HG03175 (cell line): ENCODE measurements around the gene ANKRD29.
A peak's percentile ranks its signal among the peaks of the same experiment; 100 is the strongest.

Source experiments
- ATAC-seq: cut with Tn5 transposase; IDR thresholded peaks from one replicate; pipeline ENCODE4 v1.9.1; 2021; ENCODE audit warnings: mild to moderate bottlenecking, moderate library complexity; ENCODE audit not compliant: unreplicated experiment

The ANKRD29 gene

DNA sequence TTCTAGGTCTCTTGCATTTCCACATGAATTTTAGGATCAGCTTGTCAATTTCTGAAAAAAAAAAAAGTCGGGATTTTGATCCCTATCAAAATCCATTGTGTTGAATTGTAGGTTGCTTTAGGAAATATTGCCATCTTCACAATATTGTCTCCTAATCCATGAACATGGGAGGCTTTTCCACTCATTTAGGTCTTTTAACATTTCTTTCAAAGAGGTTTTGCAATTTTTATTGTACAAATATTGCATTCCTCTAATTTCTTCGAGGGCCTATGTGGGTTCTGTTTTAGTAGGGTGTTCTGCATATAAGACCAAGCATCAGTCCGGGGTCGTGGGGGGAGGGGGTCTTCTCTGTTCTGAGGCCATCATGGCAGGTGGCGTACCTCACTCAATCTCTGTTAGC, 25.8 kb upstream of the ANKRD29 start:
- no peak for ATAC-seq

DNA sequence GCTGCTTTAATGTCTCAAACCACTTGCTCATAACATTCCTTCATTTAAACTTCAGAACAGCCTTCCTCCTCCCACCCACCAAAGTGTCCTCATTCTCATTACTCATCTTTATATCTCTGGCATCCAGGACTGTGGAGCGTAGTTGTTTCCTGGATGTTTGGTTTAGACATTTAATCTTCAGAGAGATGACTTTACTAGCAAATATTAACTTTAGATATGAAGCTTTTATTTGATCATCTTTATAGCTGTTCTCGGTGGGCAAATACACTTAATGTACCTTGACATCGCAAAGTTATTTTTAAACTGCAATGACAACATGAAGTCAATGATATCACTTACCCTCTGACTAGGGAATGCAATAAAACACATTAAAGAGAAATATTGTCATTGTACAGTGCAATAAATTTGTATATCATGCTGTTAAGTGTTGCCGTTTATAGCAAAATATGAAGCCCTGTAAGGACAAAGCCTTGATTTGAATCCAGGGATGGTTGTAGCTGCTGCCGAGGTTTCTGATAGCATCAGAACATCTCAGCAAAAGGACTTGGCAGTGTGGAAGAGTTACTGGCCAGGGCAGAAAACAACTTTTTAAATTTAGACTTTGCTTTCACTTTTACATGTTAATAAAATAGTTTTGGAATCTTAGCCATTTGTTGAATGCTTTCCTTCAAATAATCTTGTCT, 21.9 kb upstream of the ANKRD29 start:
- no peak for ATAC-seq

DNA sequence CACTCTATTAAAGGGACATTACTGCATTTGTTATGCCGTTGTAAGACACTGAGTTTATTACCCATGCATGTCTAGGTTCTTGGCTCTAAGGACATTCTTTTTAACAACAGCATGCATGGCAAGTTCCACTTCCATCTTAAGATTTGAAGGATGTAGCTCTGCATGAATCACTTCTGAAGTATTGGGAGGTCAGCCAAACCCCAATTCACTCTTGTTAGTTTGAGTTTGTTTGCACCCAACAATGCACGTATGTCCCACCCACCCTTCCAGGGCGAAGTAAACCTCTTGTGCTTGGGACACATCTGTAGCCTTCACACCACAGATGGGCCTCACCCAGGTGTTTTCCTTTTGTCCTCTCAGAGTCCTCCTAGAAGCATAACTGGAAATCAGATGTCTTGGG, 21.0 kb upstream of the ANKRD29 start:
- ATAC-seq: no peak

DNA sequence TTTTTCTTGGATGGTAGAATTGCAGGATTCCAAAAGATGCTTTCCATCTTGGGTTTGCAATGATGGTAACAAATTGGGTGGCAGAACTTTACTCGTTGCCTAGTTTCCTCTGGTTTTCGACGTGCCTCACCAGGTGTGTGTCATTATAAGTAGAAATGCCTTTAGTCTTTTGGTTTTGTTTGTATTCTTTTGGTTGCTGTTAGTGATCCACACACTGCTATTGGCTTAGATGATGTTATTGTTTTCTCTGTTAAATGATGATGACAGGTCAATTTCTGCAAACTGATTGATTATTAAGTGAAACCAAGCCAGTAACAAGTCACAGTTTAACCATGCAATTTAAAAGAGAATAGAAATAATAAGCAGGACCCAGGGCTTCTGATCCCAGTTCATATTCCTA, 20.4 kb upstream of the ANKRD29 start:
- ATAC-seq: no peak

DNA sequence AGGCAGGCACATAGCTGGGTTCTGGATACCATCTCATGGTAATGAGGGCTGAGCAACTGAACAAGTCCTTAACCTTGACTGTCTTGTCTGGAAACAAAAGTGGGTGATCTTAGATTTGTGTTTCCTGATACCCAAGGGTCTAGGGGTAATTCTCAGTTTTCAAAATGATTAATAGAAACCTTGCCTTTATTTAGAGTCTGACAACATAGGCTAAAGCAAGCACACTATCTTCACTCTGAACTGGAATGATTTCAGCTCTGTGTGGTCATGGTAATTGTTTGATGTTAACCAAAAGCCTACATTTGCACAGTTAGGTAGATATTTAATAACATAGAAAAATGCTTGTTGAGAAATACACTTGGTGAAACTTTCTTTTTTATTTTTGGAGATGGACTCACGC, 19.8 kb upstream of the ANKRD29 start:
- peak; percentile 44 for ATAC-seq

DNA sequence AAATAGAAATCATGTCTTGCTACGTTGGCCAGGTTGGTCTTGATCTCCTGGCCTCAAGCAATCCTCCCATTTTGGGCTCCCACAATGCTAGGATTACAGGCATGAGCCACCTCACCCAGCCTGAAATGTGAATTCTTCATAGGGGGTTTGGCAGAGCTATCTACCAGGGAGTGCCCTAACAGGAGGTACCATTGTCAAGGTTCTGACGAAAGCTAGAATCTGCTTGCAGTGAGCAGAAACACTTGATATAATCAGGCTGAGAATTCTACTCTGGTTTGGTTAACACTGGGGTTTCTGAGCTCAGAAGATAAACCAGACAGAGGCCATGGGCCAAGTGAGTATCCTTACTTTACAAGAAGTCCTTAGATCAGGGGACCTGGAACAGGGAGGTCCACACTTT, 19.3 kb upstream of the ANKRD29 start:
- ATAC-seq: peak; percentile 5

DNA sequence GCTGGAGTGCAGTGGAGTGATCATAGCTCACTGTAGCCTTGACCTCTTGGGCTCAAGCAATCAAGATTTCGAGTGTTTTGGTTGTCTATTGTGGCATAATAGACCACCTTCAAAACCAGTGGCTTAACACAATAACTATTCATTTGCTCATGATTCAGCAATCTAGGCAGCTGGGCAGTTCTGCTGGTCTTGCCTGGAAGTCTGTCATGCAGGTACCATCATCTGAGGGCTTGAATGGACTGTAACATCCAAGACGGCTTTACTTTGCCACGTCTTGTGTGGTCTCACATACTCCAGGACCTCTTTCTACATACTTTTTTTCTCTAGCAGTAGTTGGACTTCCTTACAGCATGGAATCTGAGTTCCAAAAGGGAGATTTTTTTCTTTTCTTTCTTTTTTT, 13.2 kb upstream of the ANKRD29 start:
- no peak for ATAC-seq

DNA sequence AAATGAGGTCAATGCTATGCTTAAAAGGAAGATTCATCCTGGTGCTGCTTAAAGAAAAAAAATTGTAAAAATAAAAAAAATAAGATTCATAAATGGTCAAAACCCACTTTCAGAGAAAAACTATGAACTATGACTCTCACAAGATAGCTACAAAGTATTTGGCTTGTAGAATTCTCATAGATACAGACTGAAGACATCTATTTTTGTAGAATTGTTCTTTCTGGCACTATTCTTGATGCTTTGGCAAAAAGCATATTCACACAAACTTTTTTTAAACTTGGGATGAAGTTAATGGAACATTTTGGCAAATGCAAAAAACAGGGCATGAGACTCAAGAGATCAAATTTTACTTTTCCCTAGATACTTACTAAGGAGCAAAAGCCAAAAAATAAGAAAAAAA, 12.5 kb upstream of the ANKRD29 start:
- no peak for ATAC-seq

DNA sequence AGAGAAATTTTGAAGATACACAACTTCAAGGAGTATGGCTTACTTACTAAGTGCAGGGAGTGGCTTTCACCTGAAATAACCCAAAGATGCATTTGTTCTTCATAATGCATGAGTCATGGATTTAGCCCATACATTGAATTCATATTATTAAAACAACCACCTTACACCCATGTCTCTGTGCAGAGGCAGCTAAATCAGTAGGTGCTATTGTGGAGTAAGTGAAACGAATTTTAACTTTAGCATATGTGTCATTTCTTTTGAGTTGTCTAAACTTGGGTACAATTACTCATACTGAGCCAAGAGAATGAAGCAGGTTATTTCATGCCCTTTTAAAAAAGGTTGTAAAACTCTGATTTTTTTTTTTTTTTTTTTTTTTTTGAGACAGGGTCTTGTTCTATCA, 11.0 kb upstream of the ANKRD29 start:
- ATAC-seq: no peak

DNA sequence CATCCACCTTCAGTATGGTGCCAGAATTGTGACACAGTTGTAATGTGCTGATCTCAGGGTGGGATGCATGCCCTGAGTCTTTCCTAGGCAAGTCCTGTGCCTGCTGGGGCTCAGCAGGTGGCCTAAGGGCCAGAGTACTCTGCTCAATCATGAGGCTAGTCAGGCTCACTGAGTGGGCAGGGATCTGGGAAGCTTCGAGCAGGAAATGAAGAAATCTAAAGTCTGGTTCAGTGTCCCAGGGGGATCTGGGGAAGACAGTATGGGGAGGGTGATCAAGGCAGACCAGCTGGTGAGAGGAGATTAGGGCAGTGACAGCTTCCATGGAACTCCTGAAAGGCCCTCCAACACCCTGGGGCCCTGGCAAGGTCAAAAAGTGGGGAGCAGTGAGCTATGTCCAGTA, 8.9 kb upstream of the ANKRD29 start:
- no peak for ATAC-seq

DNA sequence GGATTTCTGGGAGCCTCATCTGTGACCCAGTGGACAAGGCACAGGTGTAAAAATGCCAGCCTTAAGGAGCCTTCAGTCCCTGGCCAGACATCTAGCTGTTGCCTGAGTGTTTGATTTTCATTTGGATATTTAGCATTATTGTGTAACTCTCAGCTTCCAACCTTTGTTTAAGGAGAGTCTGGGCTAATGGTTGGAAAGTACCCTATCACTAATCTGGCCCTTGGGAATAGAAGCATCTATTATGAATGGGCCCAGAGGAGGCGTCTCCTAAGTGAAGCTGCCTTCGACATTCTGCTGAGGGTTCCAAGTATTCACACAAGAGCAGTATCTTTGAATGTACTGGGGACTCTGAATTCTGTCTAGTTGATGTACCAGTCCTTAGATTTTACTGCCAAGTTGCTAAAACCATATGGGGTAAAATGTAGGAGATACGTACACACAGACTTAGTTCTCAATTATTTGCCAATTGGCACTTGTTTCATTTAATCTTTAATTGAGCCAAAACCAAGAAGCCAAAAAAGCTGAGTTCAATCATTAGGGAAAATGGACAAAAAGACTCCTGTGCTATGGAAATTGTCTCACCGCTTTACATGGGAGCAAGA, 7.2 kb upstream of the ANKRD29 start:
- ATAC-seq: no peak

DNA sequence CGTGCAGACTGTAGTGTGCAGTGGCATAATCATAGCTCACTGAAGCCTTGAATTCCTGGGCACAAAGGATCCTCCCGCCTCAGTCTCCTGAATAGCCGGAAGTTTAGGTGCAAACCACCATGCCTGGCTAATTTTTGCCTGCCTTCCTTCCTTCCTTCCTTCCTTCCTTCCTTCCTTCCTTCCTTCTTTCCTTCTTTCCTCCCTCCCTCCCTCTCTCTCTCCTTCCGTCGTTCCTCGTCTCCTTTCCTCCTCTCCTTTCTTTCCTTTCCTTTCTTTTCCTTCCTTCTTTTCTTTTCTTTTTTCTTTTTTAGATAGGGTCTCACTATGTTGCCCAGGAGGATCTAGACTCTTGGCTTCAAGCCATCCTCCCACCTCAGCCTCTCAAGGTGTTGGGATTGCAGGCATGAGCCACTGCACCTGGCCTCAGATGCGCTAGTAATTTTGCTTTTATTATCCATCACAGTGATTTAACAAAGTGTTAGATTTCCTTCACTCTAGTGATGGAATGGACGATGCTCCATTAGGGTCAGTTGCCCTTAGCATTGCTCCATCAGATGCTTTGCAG, 6.6 kb upstream of the ANKRD29 start:
- ATAC-seq: no peak

DNA sequence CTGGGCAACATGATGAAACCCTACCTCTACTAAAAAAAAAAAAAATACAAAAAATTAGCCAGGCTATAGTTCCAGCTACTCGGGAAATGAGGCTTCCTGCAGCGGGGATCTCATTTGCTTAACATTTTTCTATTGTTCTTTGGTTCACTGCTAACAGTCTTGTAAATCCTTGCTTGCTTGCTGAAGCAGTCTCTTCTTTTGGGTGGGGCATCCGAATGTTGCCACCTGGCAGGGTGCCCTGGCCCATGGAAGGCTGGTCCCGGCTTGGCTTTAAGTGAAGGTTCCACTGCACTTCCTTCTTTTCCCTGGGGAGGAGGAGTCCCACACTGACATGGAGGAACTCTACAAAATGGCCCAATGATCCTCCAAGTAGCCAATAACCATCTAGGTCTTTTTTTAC, 6.0 kb upstream of the ANKRD29 start:
- ATAC-seq: no peak

DNA sequence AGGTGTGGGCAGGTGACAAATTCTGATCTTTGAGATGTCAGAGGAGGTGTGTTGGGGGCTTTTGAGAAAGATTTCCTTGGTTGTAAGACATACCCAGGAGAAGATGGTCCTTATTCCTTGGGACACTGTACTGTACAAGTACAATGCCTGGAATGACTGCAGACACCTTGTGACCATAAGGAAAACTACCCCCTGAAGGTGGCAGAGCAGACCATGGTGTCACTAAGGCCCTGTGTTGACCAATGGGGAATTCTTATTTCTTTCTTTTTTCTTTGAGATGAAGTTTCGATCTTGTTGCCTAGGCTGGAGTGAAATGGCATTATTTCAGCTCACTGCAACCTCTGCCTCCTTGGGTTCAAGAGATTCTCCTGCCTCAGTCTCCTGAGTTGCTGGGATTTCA, 4.4 kb upstream of the ANKRD29 start:
- no peak for ATAC-seq

DNA sequence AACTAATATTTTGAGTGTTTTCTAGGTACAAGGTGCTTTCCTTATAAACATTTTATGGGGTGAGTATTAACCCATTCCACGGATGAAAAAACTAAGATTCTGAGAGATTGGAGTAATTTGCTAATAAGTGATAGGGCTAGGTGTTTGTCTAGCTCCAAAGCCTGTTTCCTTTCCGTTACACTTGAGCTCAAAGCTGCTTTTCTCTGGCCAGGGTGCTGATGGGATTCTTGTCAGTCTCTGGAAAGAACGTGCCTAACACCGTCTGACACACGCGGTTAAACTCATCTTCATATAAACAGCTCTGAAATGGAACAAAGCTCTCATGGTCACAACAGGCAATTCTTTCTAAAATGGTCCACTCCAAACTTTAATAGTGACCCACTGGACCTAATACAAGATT, 2.0 kb upstream of the ANKRD29 start:
- no peak for ATAC-seq

DNA sequence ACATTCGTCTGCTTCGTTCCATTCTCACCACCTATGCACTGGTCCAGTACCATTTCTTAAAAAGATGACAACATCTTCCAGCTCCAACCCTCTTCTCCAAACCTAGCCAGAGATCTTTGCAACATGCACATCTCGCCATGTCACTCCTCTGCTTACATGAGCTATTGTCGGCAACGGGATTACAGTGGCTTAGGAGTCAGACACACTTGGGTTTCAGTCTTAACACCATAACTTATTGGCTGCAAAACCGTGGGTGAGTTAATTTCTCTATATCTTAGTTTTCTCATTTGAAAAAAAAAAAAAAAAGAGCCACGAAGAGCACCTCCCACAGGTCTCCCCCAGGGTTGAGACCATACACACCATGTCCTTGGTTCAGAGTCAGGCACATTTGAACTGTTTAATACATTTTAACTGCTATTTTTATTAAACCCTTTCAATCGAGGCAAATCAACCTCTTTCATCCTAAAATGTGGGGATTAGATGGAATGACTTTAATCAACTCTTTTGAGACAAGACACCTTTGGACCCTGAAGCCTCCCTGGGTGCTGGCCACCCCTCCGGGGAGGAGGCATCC, 889 bp downstream of the ANKRD29 start:
- ATAC-seq: no peak

DNA sequence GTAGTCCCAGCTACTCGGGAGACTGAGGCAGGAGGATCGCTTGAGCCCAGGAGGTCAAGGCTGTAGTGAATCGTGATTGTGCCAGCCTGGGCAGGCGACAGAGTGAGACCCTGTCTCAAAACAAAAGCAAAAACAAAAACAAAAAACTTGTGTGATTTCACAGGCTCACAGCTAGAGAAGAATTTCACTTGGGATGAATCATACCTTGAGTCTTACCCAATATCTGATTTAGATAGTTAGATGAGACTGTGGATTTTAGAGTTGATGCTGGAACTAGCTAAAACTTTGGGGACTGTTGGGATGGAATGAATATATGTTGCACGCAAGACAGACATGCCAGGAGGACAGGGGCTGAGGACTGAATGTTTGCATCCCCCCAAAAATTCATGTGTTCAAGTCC, 4.4 kb downstream of the ANKRD29 start:
- no peak for ATAC-seq

DNA sequence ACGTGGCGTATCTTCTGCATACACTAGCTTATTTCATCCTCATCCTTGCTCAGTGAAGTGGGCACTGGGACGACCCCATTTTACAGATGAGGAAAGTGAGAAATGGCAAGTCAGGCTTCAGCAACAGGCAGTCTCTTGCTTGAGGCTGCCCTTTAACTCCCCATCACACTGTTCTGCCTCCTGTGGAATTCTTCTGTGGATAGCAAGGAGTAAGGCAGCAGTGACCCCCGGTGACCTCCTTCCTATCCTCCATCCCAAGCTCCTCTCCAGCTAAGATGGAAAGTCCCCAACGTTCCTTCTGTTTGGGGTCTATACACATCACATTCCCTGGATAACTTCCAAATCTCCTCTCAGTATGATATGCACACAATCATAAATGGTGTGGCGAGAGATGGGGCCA, 10.5 kb downstream of the ANKRD29 start:
- ATAC-seq: no peak

DNA sequence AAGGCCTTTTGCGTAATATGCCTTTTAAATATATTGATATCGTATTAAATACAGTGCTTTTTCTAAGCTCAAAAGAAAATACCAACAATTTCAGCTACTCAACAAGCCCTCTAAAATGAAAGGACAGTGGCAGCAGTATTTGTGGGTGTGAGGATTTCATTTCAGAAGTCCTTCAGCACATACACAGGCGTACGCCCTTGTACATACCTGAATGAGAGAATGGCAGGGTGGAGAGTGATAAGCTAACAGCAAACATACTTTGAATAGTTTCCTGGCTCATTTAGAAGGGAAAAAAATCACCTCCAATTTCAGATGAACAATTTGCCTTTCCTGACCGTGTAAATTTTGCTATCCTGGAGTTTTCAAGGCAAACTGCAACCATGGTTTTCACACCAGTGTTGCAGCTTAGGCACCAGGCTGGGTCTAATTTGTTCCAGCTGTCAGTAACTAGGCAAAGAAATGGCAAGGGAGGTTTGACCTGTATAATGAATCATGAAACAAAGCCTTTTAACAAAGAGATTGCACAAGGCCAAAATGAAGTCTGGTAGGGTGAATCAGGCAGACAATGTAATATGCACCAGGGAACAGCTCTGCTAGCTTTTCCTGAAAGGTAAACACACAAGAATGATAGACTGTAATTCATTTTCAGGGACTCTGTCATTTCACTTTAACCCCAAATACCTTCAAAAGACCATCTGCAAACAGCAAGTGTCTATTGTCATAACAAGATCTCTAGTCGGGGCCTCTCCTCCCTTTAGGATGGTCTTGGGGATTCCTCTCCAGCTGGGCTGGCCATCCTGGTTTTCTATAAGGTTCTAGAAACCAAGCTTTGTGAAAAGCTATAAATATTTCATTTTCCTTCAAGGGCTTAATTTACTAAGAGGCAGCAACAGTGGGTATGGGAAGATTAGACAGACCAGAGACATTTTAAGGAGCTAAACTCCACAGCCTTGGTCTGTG, 11.5 kb downstream of the ANKRD29 start:
- no peak for ATAC-seq

DNA sequence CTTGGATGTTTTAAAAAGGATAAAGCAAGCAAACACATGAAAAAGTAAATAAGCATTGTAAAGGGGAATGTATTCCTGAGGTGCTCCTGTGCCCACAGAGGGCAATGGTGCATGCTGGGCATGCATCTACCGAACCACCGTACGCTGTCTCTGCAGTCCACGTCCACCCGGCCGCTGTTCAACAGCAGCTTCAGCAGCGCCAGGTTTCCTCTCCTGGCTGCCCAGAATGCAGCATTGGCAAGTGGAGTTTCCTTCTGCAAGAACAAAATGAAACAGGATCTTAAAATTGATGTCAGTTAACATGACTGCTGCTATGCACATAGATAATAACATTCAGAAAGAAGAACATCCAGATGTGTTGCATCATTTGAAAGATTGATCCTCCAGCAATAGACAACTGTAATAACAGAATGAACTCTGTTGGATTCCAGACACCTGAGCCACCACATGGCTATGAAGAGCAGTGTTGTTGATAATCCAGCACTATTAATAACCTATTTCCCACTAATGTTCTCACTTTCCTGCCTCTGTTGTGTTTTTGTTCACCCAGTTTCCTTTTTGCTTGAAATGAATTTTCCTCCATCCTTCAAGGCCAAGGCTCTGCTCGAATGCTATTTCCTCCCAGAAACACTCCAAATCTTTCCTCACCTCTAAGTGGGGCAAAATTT, 13.6 kb downstream of the ANKRD29 start:
- ATAC-seq: no peak

DNA sequence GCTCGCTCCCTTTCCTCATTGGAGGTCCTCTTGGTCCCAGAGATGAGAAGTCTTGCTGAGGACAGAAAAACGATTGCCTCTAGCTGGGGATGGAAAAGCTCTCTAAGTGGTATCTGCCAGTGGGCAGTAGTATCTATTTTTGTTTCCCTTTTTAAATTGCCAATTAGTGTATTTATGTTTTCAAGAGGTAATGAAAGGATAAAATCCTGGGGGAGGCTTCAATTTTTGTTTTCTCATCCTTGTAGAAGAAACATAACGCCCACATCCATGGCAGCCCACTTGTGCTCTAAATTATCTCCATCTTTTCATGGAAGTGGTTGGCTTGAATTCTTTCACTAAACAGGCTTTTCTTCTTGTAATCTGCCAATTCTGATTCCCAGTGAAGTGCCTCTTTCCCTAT, 14.3 kb downstream of the ANKRD29 start:
- ATAC-seq: no peak
